Measurements from ENCODE around the gene ZNF814. TPM values are rescaled to one million over a fixed set of nuclear protein-coding genes. Genes with fewer than 3 reads are reported as not detected.
"Not testable (repeated sequence)": the region's sequence is repeated elsewhere in the genome, so short reads cannot be mapped to it uniquely, and the experiment has no call there.

Gene ZNF814
- total and polyA plus RNA-seq, 2 donors (not counting 1 experiment from before 2014, with no cell fraction given): 5.5 to 6.1 TPM

DNA sequence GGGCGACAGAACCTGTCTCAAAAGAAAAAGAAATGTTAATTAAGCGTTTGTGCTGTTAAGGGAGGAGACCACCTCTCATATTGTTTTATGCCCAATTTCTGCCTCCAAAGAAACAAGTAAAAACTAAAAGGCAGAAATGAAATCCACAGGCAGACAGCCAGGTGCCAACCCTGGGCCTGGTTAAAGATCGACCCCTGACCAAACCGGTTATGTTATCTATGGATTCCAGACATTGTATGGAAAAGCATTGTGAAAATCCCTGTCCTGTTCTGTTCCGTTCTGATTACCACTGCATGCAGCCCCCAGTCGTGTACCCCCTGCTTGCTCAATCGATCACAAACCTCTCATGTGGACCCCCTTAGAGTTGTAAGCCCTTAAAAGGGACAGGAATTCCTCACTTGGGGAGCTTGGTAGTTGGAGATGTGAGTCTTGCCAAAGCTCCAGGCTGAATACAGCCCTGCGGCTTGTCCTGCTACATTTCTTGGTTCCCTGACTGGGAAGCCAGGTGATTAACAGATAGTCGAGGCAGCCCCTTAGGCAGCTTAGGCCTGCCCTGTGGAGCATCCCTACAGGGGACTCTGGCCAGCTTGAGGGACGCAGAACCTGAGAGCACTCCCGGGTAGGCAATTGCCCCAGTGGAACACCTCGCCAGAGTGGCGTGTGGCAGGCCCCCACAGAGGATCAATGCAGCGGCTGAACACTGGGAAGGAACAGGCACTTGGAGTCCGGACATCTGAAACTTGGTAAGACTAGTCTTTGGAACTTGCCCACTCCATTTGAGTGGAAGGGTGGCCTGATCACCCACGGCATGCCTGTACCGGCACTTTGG is 73.4 kb downstream of the ZNF814 start:
- Histone ChIP-seq H3K27ac (ENCODE audit: insufficient read depth, low read length) (no peak overlapping the region), H2AFZ (ENCODE audit: low read length) (peak overlapping the region; percentile 22), H3K27me3 (ENCODE audit: control insufficient read depth, insufficient read depth, low read length) (no peaks in the 10 kb centered on the region), H3K36me3 (ENCODE audit: control insufficient read depth, insufficient read depth, low read length) (peaks cover 2% of the 10 kb centered on the region), H4K20me1 (ENCODE audit: control insufficient read depth, extremely low read depth, insufficient read depth, low read length) (no peaks in the 10 kb centered on the region), H3K4me1 (ENCODE audit: control insufficient read depth, extremely low read depth, insufficient read depth, low read length) (peaks cover 3% of the 10 kb centered on the region), H3K4me2 (ENCODE audit: extremely low read depth, insufficient read depth, low read length) (peak overlapping the region; percentile 73), H3K9me3 (ENCODE audit: control insufficient read depth, insufficient read depth, low read depth, low read length) (no peaks in the 10 kb centered on the region), H3K9ac (ENCODE audit: insufficient read depth, low read length) (no peak overlapping the region), H3K79me2 (ENCODE audit: control insufficient read depth, insufficient read depth, low read length) (peaks cover 14% of the 10 kb centered on the region), H3K4me3 (replicated peaks in 1 of 4; ENCODE audit: control extremely low read depth in 1 of 4, insufficient read depth in 1 of 4, low read depth in 3 of 4, low read length in 4 of 4) (peak overlapping the region in 2 of 4 experiments; percentile 13 to 79)
- DNase-seq (ENCODE audit: low read depth in 2 of 2): no peak
- TF ChIP-seq, protein P1, sequence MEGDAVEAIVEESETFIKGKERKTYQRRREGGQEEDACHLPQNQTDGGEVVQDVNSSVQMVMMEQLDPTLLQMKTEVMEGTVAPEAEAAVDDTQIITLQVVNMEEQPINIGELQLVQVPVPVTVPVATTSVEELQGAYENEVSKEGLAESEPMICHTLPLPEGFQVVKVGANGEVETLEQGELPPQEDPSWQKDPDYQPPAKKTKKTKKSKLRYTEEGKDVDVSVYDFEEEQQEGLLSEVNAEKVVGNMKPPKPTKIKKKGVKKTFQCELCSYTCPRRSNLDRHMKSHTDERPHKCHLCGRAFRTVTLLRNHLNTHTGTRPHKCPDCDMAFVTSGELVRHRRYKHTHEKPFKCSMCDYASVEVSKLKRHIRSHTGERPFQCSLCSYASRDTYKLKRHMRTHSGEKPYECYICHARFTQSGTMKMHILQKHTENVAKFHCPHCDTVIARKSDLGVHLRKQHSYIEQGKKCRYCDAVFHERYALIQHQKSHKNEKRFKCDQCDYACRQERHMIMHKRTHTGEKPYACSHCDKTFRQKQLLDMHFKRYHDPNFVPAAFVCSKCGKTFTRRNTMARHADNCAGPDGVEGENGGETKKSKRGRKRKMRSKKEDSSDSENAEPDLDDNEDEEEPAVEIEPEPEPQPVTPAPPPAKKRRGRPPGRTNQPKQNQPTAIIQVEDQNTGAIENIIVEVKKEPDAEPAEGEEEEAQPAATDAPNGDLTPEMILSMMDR (conservative IDR thresholded peaks at IDR 0.05 in 1 of 2, IDR thresholded peaks at IDR 0.05 in 1 of 2; ENCODE audit: low read depth in 1 of 2, low read length in 2 of 2): no peak
- TF ChIP-seq EZH2 (IDR thresholded peaks at IDR 0.05; ENCODE audit: low read length, missing control alignments): no peak

DNA sequence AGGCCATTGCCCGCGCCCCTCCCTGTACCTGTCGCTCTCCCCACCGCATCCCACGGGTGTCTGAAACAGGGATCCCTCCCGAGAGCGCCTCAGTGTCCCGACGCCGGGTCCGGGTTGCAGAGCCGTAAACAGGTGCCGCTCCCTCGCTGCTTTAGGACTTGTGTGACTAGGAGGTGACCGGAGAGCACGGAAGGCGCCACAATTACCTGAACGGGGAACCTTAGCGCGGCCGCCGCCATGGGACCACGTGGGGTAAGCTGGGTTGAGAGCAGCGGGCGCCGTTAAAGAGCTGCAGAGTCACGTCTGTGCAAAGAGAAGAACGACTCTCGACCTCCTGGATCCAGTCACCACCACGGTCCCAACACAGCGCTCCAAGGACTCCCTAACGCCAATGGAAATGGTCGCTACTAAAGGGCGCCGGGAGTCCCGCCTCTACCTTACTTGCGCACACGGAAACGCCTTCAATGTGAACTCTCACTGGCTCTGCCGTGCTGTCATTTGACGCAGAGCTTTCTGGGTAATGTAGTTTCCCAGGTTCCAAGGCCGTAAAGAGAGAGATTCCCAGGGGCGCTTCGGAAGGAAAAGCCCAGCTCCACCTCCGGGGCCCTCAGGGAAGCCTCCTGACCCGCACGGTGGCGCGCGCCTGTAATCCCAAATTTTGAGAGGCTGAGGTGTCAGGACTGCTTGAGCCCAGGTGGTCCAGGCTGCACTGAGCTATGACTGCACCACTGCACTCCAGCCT is 74.2 kb downstream of the ZNF814 start, which contains the start of gene ZNF552:
ZNF552 (minus strand) TSS at position 409 of the 742 bp plus-strand sequence; CDS start at position 239, 170 bp downstream.
- H3K79me2 ChIP-seq (ENCODE audit: control insufficient read depth, insufficient read depth, low read length): peaks cover 6% of the 10 kb centered on the region
- H3K4me3 ChIP-seq (replicated peaks in 1 of 4; ENCODE audit: control extremely low read depth in 1 of 4, insufficient read depth in 1 of 4, low read depth in 3 of 4, low read length in 4 of 4): peak within 1 kb of the TSS; percentile 70 to 87 (median 78)
- H4K20me1 ChIP-seq (ENCODE audit: control insufficient read depth, extremely low read depth, insufficient read depth, low read length): no peaks in the 10 kb centered on the region
- DNase-seq (ENCODE audit: low read depth in 2 of 2): peak; percentile 92 to 94
- peak within 1 kb of the TSS; percentile 70 for H3K9ac ChIP-seq (ENCODE audit: insufficient read depth, low read length)
- H3K4me2 ChIP-seq (ENCODE audit: extremely low read depth, insufficient read depth, low read length): peak within 1 kb of the TSS; percentile 97
- H3K27ac ChIP-seq (ENCODE audit: insufficient read depth, low read length): peak within 1 kb of the TSS; percentile 50
- no peaks in the 10 kb centered on the region for H3K9me3 ChIP-seq (ENCODE audit: control insufficient read depth, insufficient read depth, low read depth, low read length)
- H2AFZ ChIP-seq (ENCODE audit: low read length): peak within 1 kb of the TSS; percentile 84
- TF ChIP-seq, protein P1 (conservative IDR thresholded peaks at IDR 0.05 in 1 of 2, IDR thresholded peaks at IDR 0.05 in 1 of 2; ENCODE audit: low read depth in 1 of 2, low read length in 2 of 2): no peak
- no peak for TF ChIP-seq EZH2 (IDR thresholded peaks at IDR 0.05; ENCODE audit: low read length, missing control alignments)
- H3K36me3 ChIP-seq (ENCODE audit: control insufficient read depth, insufficient read depth, low read length): peaks cover 2% of the 10 kb centered on the region
- peaks cover 3% of the 10 kb centered on the region for H3K4me1 ChIP-seq (ENCODE audit: control insufficient read depth, extremely low read depth, insufficient read depth, low read length)
- H3K27me3 ChIP-seq (ENCODE audit: control insufficient read depth, insufficient read depth, low read length): no peaks in the 10 kb centered on the region

DNA sequence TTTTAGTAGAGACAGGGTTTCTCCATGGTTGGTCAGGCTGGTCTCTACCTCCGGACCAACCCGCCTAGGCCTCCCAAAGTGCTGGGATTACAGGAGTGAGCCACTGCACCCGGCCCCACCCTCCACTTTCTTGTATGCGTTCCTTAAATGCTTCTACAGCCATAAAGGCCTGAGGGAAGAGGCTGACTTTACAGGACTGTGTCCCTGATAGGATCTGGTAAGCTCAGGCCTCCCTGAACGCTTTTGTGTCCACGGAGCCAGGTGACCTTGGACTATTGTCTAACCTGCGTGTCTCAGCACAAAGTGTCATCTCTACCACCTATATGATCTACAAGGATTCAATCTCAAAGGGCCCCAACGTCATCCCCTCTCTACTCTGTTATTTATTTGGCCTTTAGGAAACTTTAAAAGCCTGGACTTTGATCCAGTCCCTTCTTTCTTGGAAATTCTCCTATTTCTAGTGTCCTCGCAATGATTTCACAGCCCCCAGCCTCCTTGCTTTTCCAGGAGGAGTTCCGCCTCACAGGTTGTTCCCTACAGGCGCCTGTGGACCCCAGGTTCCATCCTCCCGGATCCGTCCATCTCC is 74.8 kb downstream of the ZNF814 start:
- H3K27me3 ChIP-seq (ENCODE audit: control insufficient read depth, insufficient read depth, low read length): no peaks in the 10 kb centered on the region
- TF ChIP-seq, protein P1 (conservative IDR thresholded peaks at IDR 0.05 in 1 of 2, IDR thresholded peaks at IDR 0.05 in 1 of 2; ENCODE audit: low read depth in 1 of 2, low read length in 2 of 2): no peak
- TF ChIP-seq EZH2 (IDR thresholded peaks at IDR 0.05; ENCODE audit: low read length, missing control alignments): no peak
- peak overlapping the region; percentile 50 for H3K27ac ChIP-seq (ENCODE audit: insufficient read depth, low read length)
- H4K20me1 ChIP-seq (ENCODE audit: control insufficient read depth, extremely low read depth, insufficient read depth, low read length): no peaks in the 10 kb centered on the region
- H3K4me2 ChIP-seq (ENCODE audit: extremely low read depth, insufficient read depth, low read length): peak overlapping the region; percentile 97
- peaks cover 3% of the 10 kb centered on the region for H3K4me1 ChIP-seq (ENCODE audit: control insufficient read depth, extremely low read depth, insufficient read depth, low read length)
- H3K9me3 ChIP-seq (ENCODE audit: control insufficient read depth, insufficient read depth, low read depth, low read length): no peaks in the 10 kb centered on the region
- H2AFZ ChIP-seq (ENCODE audit: low read length): peak overlapping the region; percentile 84
- H3K79me2 ChIP-seq (ENCODE audit: control insufficient read depth, insufficient read depth, low read length): peaks cover 5% of the 10 kb centered on the region
- DNase-seq (ENCODE audit: low read depth in 2 of 2): no peak
- peak overlapping the region; percentile 70 for H3K9ac ChIP-seq (ENCODE audit: insufficient read depth, low read length)
- H3K36me3 ChIP-seq (ENCODE audit: control insufficient read depth, insufficient read depth, low read length): peaks cover 2% of the 10 kb centered on the region
- H3K4me3 ChIP-seq (replicated peaks in 1 of 4; ENCODE audit: control extremely low read depth in 1 of 4, insufficient read depth in 1 of 4, low read depth in 3 of 4, low read length in 4 of 4): peak overlapping the region; percentile 70 to 87 (median 78)

DNA sequence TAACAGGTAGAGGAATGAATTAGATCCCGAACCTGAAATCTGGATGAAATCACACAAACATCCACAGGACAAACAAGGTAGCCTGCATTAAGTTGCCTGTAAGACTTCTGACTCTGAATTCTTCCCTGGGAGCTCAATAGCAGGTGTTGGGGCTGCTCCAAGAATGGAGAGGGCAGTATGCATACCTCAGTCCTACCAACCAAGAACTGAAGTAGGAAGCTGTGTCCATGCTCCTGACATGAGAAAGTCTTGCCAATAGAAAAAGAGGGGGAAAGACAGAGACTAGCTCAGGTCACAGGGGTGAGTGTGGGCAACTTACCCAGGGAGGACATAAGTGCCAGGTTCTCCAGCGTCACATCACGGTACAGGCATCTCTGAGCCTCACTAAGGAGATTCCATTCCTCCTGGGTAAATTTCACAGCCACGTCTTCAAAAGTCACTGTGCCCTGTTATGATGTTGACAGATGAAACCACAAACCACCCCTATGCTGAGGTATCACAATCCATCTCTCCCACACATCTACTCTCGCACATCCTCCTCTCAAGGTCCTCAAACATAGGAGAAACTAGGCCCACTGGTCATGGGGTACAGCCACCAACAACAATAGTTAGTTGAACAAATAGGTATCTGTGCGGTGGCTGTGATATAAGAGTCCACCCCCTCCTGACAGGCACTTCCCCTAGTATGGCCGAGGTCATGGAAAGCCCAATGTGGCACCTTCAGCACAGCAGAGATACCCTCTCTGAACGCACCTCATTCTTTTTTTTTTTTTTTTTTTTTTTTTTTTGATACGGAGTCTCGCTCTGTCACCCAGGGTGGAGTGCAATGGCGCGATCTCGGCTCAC is 75.6 kb downstream of the ZNF814 start:
- not testable (repeated sequence) for H3K9me3 ChIP-seq (ENCODE audit: control insufficient read depth, insufficient read depth, low read depth, low read length); H4K20me1 ChIP-seq (ENCODE audit: control insufficient read depth, extremely low read depth, insufficient read depth, low read length); H3K4me3 ChIP-seq (replicated peaks in 1 of 4; ENCODE audit: control extremely low read depth in 1 of 4, insufficient read depth in 1 of 4, low read depth in 3 of 4, low read length in 4 of 4); H3K9ac ChIP-seq (ENCODE audit: insufficient read depth, low read length); H3K27ac ChIP-seq (ENCODE audit: insufficient read depth, low read length); DNase-seq (ENCODE audit: low read depth in 2 of 2); H3K4me2 ChIP-seq (ENCODE audit: extremely low read depth, insufficient read depth, low read length); H3K27me3 ChIP-seq (ENCODE audit: control insufficient read depth, insufficient read depth, low read length); H3K4me1 ChIP-seq (ENCODE audit: control insufficient read depth, extremely low read depth, insufficient read depth, low read length); H3K36me3 ChIP-seq (ENCODE audit: control insufficient read depth, insufficient read depth, low read length); H3K79me2 ChIP-seq (ENCODE audit: control insufficient read depth, insufficient read depth, low read length); H2AFZ ChIP-seq (ENCODE audit: low read length)

All from fibroblast of lung (primary cell).